ENCODE data around the gene TNFRSF12A.

Gene TNFRSF12A

DNA sequence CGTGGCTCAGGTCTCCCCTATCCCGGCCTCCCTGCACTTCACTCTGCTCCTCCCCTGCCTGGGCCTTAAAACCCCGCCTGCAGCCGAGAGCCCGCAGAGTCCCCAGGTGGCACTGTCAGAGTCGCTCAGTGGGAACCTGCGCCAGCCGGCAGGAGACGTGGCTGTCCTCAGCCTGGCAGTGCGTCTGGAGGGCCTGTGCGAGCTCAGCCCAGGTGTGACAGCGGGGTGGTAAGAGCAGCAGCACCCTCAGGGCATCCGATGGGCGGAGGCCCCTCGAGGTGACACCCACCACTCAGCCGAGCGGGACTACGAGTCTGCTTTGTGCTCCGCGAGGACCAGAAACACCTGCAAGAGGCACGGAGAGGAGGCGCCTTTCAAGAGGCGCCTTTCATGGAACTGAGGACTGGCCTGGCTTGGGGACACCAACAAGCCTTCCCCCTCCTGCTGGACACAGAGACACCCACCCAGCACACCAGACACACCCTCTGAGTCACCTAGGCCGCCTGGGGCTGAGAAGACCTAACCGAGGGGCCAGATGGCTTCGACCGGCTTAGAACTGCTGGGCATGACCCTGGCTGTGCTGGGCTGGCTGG is 7.2 kb upstream of the TNFRSF12A start, which contains the start of gene CLDN9:
Gene CLDN9 (plus strand): TSS at position 96 of the 593 bp plus-strand sequence. CDS start 440 bp downstream, at position 536.
- no peak for DNase-seq (ENCODE audit: low read depth)

- DNase-seq (ENCODE audit: low read depth): no peak
Measured at GRCh38 chr16:3013491-3013951, 6.6 kb upstream of the TNFRSF12A start.

DNA sequence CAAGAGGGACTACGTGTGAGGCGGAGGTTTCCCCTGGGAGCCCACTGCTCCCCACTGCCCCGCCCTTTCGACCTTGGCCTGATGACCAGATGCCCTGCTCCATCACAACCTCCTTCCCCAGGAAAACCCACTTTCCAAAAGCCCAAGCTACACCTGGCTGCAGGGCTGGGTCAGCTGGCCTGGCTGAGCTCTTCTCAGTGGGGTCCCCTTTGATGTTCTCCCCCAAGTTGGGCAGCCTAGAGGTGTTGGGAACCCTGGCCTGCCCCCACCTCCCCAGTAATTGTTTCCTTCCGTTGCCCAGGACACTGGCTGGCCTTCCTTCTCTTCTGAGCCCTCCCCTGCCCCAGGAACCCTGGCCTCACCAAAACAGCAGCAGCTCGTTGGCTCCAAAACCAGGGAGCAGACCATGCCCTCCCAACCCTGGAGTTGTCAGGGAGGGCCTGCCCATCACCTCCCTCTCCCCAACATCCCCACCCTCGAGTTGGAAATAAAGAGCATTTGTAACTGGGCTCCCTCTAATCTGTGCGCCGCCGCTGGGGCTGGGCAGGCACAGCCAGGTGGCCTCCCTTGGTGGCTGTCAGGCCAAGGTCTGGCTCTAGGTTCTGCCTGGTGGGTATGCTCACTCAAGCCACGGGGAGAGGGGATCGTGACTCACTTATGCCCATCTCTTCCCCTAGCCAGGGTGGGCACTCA is 6.0 kb upstream of the TNFRSF12A start:
- no peak for DNase-seq (ENCODE audit: low read depth)

GRCh38 chr16:3014971-3015370 is 5.2 kb upstream of the TNFRSF12A start:
- no peak for DNase-seq (ENCODE audit: low read depth)

- no peak for DNase-seq (ENCODE audit: low read depth)
Measured at GRCh38 chr16:3015865-3016521, 4.2 kb upstream of the TNFRSF12A start.

DNA sequence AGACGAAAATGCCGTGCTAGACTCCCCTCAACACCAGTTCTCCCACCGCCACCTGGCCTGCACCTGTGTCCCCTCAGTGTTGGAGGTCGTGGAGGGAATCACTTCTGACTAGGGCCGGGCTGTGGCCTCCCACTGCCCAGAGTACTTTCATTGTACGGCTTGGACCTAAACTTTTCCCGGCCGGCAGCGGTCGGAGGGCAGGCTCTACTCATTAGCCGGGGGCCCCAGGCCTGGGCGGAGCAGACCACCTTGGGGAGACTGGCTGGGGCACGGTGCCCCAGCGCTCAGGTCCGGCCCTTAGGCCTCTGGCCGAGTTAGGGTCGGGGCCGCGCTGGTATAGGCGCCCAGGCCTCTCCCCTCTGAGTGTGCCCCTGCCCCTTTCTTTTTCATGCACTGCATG is 2.8 kb upstream of the TNFRSF12A start:
- no peak for DNase-seq (ENCODE audit: low read depth)

GRCh38 chr16:3017794-3018506 is 2.2 kb upstream of the TNFRSF12A start, which contains the start of gene CLDN6:
CLDN6 (minus strand) TSS chr16:3018183; CDS start chr16:3016021, 2,162 bp downstream.
- no peak for DNase-seq (ENCODE audit: low read depth)

GRCh38 chr16:3019594-3020246 is 448 bp upstream of the TNFRSF12A start:
- DNase-seq (ENCODE audit: low read depth): no peak

GRCh38 chr16:3020604-3021448 is 658 bp downstream of the TNFRSF12A start:
- peak; percentile 83 for DNase-seq (ENCODE audit: low read depth)

DNA sequence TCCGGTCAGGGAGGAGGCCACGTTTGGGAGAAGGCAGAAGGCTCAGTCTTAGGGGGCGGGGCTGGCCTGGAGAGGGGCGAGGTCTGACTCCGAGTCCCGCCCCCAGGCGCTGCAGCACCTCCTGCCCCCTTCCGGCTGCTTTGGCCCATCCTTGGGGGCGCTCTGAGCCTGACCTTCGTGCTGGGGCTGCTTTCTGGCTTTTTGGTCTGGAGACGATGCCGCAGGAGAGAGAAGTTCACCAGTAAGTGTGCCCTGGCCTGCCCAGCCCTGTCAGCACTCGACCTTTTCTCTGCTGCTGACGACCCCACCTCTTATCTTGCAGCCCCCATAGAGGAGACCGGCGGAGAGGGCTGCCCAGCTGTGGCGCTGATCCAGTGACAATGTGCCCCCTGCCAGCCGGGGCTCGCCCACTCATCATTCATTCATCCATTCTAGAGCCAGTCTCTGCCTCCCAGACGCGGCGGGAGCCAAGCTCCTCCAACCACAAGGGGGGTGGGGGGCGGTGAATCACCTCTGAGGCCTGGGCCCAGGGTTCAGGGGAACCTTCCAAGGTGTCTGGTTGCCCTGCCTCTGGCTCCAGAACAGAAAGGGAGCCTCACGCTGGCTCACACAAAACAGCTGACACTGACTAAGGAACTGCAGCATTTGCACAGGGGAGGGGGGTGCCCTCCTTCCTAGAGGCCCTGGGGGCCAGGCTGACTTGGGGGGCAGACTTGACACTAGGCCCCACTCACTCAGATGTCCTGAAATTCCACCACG is 1.5 kb downstream of the TNFRSF12A start:
- peak; percentile 86 for DNase-seq (ENCODE audit: low read depth)

DNA sequence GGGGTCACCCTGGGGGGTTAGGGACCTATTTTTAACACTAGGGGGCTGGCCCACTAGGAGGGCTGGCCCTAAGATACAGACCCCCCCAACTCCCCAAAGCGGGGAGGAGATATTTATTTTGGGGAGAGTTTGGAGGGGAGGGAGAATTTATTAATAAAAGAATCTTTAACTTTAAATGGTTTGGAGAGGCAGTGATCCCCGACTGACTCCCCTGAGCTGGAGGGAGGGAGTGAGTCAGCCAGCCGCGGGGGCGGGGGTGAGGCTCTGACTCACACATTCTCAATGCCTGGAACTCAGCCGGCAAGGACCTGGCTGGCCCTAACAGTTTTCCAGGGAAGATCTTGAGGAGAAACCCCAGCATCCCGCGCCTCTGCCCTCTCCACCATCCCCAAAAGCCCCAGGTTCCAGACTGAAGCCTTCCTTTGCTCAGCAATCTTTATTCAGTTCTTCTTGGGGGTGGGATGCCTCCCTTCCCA is 2.1 kb downstream of the TNFRSF12A start:
- DNase-seq (ENCODE audit: low read depth): peak; percentile 91

- peak; percentile 68 for DNase-seq (ENCODE audit: low read depth)
Measured at GRCh38 chr16:3022684-3023414, 2.7 kb downstream of the TNFRSF12A start.

- peak; percentile 59 for DNase-seq (ENCODE audit: low read depth)
Measured at GRCh38 chr16:3023415-3023668, 3.2 kb downstream of the TNFRSF12A start.

- peak; percentile 96 for DNase-seq (ENCODE audit: low read depth)
Measured at GRCh38 chr16:3023669-3024478, 3.7 kb downstream of the TNFRSF12A start, which contains the start of the genes HCFC1R1 and THOC6. HCFC1R1 (minus strand) TSS chr16:3023942; CDS start chr16:3023941, 1 bp downstream. THOC6 (plus strand) TSS chr16:3024035; CDS start chr16:3024327, 292 bp downstream.

DNA sequence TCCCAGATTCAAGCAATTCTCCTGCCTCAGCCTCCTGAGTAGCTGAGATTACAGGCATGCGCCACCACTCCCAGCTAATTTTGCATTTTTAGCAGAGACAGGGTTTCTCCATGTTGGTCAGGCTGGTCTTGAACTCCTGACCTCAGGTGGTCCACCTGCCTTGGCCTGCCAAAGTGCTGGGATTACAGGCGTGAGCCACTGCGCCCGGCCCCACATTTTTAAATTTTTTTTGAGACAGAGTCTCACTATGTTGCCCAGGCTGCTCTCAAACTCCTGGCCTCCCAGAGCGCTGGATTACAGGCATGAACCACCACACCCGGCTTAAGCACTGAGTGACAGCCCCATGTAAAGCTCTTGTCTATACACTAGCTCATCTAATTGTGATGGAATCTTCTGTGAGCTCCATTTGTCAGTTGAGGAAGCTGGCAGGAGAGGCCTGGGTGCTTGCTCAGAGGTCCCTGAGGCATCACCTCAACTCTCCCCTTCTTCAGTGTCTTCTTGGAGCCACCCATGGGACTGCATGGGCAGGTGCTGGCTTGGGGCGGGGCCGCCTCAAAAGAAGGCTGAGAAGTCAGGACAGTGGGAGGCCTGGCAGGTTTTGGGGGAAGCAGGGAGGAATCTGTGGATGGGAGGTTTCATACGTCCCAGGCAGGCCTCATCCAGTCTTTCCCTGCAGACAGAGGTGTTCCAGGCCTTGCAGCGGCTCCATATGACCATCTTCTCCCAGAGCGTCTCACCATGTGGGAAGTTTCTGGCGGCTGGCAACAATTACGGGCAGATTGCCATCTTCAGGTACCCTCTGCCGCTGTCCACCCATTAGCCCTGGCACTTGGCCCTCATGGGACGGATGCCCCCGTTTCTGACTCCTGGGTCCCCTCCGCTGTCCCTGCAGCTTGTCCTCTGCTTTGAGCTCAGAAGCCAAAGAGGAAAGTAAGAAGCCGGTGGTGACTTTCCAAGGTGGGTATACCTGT is 5.1 kb downstream of the TNFRSF12A start:
- no peak for DNase-seq (ENCODE audit: low read depth)

- DNase-seq (ENCODE audit: low read depth): no peak
Measured at GRCh38 chr16:3026003-3026378, 5.8 kb downstream of the TNFRSF12A start.
